C4-2B (cell line): ENCODE measurements around the gene TULP4.

ENCODE experiments used
- H3K27ac ChIP-seq: fragments of 450-650 bp; 2 replicates; pipeline ENCODE4 v1.5.1; 2017
- ZFX ChIP-seq: fragments of 450-650 bp; IDR thresholded peaks from 2 replicates; pipeline ENCODE4 v1.6.1; 2017
- TF ChIP-seq, protein P1 (sequence below): fragments of 450-650 bp; conservative IDR thresholded peaks from 2 replicates; pipeline ENCODE4 v1.5.1; 2017; ENCODE audit warnings: mild to moderate bottlenecking

Gene TULP4

DNA sequence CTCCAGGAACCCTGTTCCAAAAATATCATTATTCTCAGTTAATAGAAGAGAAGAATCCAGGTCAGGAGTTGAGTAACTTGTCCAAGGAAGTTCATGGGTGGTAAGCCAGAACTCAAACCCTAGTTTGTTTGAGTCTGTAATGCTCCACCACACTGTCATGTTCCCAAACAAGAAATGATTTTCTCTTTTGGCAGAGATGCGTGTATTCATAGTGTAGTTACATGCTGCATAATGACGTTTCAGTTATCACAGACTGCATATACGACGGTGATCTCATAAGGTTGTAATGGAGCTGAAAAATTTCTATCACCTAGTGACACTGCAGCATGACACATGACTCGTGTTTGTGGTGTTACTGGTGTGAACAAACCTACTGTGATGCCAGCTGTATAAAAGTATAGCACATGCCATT lies 102.6 kb downstream of the TULP4 start:
- no peak overlapping the region for H3K27ac ChIP-seq
- TF ChIP-seq, protein P1, sequence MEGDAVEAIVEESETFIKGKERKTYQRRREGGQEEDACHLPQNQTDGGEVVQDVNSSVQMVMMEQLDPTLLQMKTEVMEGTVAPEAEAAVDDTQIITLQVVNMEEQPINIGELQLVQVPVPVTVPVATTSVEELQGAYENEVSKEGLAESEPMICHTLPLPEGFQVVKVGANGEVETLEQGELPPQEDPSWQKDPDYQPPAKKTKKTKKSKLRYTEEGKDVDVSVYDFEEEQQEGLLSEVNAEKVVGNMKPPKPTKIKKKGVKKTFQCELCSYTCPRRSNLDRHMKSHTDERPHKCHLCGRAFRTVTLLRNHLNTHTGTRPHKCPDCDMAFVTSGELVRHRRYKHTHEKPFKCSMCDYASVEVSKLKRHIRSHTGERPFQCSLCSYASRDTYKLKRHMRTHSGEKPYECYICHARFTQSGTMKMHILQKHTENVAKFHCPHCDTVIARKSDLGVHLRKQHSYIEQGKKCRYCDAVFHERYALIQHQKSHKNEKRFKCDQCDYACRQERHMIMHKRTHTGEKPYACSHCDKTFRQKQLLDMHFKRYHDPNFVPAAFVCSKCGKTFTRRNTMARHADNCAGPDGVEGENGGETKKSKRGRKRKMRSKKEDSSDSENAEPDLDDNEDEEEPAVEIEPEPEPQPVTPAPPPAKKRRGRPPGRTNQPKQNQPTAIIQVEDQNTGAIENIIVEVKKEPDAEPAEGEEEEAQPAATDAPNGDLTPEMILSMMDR, result no peak
- TF ChIP-seq ZFX, result no peak

DNA sequence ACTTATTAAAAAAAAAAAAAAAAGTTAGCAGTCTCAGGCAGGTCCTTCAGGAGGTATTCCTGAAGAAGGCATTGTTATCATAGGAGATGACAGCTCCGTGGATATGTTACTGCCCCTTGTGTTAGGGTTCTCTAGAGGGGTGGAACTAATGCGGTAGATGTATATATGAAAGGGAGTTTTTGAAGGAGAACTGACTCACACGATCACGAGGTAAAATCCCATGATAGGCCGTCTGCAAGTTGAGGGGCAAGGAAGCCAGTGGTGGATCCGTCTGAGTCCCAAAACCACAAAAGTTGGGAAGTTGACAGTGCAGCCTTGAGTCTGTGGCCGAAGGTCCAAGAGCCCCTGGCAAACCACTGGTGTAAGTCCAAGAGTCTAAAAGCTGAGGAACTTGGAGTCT lies 103.4 kb downstream of the TULP4 start:
- TF ChIP-seq, protein P1, result no peak
- TF ChIP-seq ZFX, result no peak
- H3K27ac ChIP-seq, result no peak overlapping the region

DNA sequence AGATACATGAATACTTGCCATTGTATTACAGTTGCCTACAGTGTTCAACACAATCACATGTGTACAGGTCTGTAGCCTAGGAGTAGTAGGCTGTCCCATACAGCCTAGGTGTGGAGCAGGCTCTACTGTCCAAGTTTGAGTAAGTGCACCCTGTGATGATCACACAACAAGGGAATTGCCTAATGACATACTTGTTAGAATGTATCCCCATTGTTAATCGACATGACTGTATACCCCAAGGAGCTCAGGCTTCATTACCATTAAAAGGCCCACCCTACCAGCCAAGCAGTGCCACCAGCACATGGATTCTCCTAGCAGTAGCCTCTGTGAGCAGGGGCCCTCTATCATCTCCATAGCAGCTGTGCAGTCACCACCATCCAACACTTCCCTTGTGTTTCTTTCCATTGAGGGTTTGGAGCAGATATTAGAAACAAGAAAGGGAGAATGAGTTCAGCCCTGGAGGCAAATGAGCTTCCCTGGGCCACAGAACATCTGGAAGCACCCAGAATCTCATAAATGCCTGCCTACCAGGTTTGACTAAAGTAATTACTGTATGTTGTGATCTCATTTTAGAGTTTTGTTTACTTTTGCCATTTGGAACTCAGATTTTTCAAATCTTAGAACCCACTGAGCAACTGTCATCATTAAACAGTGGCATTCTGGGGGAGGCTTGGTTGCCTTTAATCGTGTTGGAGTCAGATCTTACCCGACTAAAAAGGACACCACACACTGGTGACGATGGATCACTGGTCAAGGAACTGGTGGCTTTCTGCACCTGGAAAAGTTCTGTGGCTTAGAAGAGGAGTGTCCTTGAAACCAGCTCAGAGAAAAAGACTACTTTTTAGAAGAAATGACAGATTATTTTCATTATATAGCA lies 104.9 kb downstream of the TULP4 start:
- no peak for TF ChIP-seq ZFX
- TF ChIP-seq, protein P1, result no peak
- no peak overlapping the region for H3K27ac ChIP-seq

DNA sequence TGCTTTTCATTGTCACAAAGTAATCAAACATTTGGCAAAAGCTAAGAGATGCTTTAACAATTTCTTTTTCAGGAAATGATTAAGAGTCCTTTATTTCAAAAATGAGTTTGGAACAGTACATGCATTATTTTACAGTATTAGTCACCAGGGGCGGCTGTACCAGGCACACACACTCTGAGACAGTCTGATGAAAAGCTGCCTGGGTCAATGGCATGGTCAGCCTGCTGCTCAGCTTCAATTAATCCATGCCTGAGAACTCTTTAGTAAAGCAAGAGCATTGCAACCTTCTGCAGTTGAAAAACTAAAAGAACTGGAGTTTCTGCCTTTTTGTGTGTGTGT lies 105.5 kb downstream of the TULP4 start:
- H3K27ac ChIP-seq, result no peak overlapping the region
- TF ChIP-seq, protein P1, result no peak
- TF ChIP-seq ZFX, result no peak

DNA sequence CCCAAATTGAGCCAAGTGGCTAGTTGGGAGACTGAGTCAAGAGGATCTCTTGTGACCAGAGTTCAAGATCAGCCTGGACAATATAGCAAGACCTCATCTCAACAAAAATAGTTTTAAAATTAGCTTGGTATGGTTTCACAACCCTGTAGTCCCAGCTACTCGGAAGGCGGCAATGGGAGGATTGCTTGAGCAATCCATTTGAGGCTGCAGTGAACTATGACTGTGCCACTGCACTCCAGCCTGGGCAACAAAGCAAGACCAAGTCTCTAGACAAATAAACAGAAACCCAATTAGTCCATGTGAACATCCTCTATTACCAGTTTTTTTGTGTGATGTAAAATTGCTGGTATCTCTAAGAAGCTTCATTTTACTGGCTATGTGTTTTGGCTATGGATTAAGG lies 106.2 kb downstream of the TULP4 start:
- H3K27ac ChIP-seq, result no peak overlapping the region
- TF ChIP-seq, protein P1, result no peak
- TF ChIP-seq ZFX, result no peak

DNA sequence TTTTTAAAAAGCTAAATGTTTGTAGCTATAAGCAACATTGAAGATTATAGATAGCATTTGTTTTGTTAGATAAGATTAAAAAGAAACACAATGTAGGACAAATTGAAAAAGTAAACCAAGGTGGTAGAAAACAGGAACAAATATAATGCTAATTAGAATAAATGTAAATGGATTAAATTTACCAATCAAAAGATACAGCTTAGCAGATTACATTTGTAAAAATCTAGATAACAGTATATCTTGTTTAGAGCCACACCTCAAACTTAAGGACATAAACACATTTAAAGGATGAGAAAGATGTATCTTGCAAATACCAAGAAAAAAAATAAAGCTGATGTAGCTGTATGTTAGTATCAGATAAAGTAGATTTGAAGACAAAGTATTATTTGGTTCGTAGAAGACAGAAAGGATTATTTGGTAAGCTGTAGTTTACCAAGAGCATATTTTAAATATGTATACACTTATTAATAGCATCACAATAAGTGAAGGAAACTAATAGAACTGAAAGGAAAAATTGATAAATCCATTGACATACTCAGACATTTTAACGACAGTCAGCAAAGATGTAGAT lies 107.2 kb downstream of the TULP4 start:
- H3K27ac ChIP-seq, result no peak overlapping the region
- no peak for TF ChIP-seq ZFX
- TF ChIP-seq, protein P1, result no peak

DNA sequence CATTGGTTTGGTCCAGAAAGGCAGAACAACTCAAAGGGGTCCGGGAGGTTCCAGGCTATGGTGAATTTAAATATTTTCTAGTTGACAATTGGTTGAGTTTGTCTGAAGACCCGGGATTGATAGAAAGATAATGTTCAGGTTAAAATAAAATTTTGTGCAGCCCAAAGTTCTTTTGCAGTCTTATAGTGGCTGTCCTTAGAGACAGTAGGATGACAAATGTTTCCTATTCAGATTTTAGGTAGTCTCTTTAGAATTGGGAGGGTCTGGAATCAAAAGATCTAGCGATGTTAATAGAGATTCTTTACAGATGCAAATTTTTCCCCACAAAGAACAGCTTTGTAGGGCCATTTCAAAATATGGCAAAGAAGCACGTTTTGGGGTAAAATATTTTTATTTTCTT lies 109.1 kb downstream of the TULP4 start:
- no peak for TF ChIP-seq ZFX
- TF ChIP-seq, protein P1, result no peak
- H3K27ac ChIP-seq, result no peak overlapping the region
